HG02973 (cell line): ENCODE results near the gene SYT15.

Experiments
- ATAC-seq: cut with Tn5 transposase; IDR thresholded peaks from one replicate; pipeline ENCODE4 v1.9.1; 2021; ENCODE audit warnings: moderate library complexity; ENCODE audit not compliant: unreplicated experiment

The SYT15 gene

GRCh38 chr10:46544989-46545791 lies 33.7 kb upstream of the SYT15 start:
- ATAC-seq = no peak

- ATAC-seq = no peak
Measured at GRCh38 chr10:46545861-46546590, 32.9 kb upstream of the SYT15 start.

GRCh38 chr10:46546591-46547540 lies 32.1 kb upstream of the SYT15 start:
- ATAC-seq = no peak

GRCh38 chr10:46547541-46548497 lies 31.1 kb upstream of the SYT15 start:
- ATAC-seq = no peak

- no peak for ATAC-seq
Measured at GRCh38 chr10:46548498-46549090, 30.3 kb upstream of the SYT15 start.

GRCh38 chr10:46549171-46550075 lies 29.5 kb upstream of the SYT15 start:
- no peak for ATAC-seq

GRCh38 chr10:46550076-46550790 lies 28.7 kb upstream of the SYT15 start:
- no peak for ATAC-seq

GRCh38 chr10:46550795-46551700 lies 27.9 kb upstream of the SYT15 start:
- no peak for ATAC-seq

GRCh38 chr10:46551701-46552525 lies 27.0 kb upstream of the SYT15 start:
- ATAC-seq = no peak

GRCh38 chr10:46552526-46553237 lies 26.2 kb upstream of the SYT15 start:
- ATAC-seq = no peak

GRCh38 chr10:46553238-46554049 lies 25.5 kb upstream of the SYT15 start:
- no peak for ATAC-seq

GRCh38 chr10:46554166-46554781 lies 24.7 kb upstream of the SYT15 start:
- no peak for ATAC-seq

- ATAC-seq = no peak
Measured at GRCh38 chr10:46555366-46555712, 23.6 kb upstream of the SYT15 start.
